Esophagus mucosa (tissue), 1 donor: ENCODE results near the gene SYNE1. TPM values are rescaled to one million over a fixed set of nuclear protein-coding genes. Genes with fewer than 3 reads are reported as not detected.
"Not testable (repeated sequence)": the region's sequence is repeated elsewhere in the genome, so short reads cannot be mapped to it uniquely, and the experiment has no call there.

ENCODE experiments used
- ATAC-seq: fragments of 200-7000 bp; cut with Tn5 transposase; one replicate; pipeline ENCODE4 v1.9.1; 2020
- total RNA-seq: library from RNA; stranded (reverse); gene quantifications from one replicate; pipeline ENCODE4 v1.2.4, GENCODE V29; 2023
- donor health status: DM: yes; HTN: yes; CAD: no.

The SYNE1 gene
- total RNA-seq, 1 donor from 2014 or later, result 4.0 TPM

- ATAC-seq, result no peak
Measured at GRCh38 chr6:152625213-152625612, 11.9 kb downstream of the SYNE1 start.

DNA sequence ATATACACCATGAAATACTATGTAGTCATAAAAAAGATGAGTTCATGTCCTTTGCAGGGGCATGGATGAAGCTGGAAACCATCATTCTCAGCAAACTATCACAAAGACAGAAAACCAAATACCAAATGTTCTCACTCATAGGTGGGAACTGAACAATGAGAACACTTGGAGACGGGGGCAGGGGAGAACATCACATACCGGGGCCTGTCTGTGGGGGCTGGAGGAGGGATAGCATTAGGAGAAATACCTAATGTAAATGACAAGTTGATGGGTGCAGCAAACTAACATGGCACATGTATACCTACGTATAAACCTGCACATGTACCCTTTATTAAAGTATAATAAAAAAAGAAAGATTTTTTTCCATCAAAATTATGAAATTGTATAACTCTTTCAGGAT lies 22.4 kb downstream of the SYNE1 start:
- not testable (repeated sequence) for ATAC-seq

- ATAC-seq, result peak; percentile 74
Measured at GRCh38 chr6:152609125-152609670, 28.0 kb downstream of the SYNE1 start.

GRCh38 chr6:152605941-152606340 lies 31.2 kb downstream of the SYNE1 start:
- ATAC-seq, result no peak

- no peak for ATAC-seq
Measured at GRCh38 chr6:152605342-152605741, 31.8 kb downstream of the SYNE1 start.

GRCh38 chr6:152603911-152604310 lies 33.3 kb downstream of the SYNE1 start:
- ATAC-seq, result no peak

- ATAC-seq, result no peak
Measured at GRCh38 chr6:152600022-152600421, 37.1 kb downstream of the SYNE1 start.

GRCh38 chr6:152598901-152599537 lies 38.1 kb downstream of the SYNE1 start:
- ATAC-seq, result no peak

DNA sequence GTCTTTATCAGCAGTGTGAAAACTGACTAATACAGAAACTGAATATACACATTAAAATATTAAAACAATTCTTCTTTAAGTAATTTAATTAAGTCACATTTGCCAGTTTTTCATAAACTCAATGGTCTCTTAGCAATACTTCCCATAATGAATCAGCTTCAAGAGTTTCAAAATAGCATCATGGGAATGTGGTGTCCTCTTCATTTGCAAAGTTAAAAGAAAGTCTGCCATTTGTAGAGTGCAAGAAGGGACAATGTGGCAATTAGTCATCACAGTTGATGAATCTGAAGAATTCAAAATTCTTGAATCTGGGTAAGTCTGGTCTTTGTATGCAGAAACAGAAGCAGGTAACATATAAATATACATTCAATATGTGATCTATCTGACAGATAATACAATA lies 38.7 kb downstream of the SYNE1 start:
- ATAC-seq, result no peak

GRCh38 chr6:152596726-152597125 lies 40.4 kb downstream of the SYNE1 start:
- no peak for ATAC-seq

GRCh38 chr6:152595499-152595898 lies 41.7 kb downstream of the SYNE1 start:
- no peak for ATAC-seq

DNA sequence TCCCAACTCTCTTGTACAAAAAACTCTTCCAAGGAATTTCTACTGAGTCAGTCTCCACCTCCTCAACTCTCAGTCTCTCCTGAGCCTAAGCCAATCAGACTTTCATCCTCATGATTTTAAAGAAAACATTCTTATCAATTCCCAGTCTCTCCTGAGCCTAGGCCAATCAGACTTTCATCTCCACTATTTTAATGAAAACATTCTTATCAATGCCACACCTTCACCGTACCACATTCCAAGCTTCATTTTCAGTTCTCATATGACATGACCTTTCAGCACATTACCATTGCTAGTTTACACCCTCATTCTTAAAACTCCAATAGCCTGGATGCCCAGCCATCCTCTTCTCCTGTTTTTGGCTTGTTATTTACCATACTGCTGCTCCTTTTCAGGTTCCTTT lies 42.5 kb downstream of the SYNE1 start:
- ATAC-seq, result no peak

DNA sequence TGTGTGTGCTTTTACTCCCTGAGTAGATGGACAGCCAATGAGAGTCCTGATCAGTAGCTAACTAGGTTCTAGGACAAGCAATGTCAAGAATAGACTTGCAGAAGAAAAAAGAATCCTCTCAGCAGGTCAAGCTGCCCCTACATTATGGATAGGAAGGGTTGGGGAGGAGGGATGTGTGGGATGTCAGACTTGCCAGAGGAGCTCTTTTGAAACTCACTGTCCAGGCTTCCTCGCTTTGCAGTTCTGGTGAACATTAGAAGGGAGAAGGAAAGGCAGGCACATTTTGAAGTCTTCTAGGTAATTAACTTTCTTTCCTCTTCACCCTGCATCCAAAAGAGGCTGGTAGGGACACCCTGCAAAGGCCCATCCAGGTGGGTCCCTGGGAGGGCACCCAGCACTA lies 48.7 kb downstream of the SYNE1 start:
- no peak for ATAC-seq

- no peak for ATAC-seq
Measured at GRCh38 chr6:152587473-152587872, 49.7 kb downstream of the SYNE1 start.

- ATAC-seq, result no peak
Measured at GRCh38 chr6:152585236-152585635, 51.9 kb downstream of the SYNE1 start.

DNA sequence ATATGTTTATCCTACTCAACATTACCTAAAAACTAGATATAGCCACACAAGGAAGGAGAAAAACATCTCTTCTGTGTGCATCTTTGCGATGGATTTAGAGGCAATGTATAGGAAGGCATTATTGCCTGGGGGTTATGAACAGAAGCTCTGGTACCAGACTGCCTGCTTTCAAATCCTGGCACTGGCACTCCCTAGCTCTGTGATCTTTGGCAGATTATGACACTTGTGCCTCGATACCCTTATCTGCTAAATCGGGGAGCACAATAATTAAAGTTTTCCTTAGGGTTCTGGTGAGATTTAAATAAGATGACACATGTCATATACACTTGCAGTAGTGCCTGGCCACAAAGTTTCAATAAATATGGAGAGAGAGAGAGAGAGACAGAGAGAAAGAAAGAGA lies 53.3 kb downstream of the SYNE1 start:
- ATAC-seq, result no peak

DNA sequence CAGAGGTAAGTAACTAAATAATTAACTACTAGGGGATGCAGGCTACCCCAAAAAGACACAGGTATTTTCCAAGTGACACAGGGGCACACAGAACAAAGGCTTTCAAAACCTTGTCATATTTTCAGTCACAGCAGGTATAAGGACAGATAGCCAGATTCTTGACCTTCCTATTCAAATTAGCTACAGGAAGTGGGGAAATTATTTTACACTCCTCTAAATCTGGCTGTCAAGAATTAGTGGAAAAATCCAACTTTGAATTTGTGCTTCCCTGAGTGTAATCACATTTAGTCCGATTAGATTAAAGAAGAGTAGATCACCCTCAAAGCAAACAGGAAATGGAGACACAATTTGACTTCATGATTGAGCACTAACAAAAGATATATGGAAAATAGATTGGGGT lies 60.6 kb downstream of the SYNE1 start:
- ATAC-seq, result no peak

DNA sequence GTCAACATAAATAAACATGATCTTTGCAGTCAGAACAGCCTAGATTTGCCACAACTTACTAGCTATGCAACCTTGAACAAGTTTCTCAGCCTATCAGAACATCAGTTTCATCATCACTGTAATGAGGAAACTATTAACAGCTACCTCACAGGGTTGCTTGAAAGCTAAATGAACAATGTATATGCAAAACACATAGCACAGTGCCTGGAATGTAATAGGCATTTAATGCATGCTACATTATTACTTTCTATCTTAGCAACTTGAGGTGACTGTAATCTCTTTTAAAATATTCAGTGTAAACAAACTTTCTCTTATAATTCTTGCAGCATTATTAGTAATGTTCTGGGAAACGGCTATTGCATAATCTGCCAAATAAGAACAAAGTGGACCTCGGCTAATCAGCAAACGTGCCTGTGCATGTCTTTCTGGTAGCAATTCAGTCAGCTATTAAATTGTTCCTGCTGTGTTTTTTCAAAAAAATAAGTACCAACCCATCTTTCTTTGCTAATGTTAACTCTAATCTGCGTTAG lies 61.5 kb downstream of the SYNE1 start:
- peak; percentile 94 for ATAC-seq

DNA sequence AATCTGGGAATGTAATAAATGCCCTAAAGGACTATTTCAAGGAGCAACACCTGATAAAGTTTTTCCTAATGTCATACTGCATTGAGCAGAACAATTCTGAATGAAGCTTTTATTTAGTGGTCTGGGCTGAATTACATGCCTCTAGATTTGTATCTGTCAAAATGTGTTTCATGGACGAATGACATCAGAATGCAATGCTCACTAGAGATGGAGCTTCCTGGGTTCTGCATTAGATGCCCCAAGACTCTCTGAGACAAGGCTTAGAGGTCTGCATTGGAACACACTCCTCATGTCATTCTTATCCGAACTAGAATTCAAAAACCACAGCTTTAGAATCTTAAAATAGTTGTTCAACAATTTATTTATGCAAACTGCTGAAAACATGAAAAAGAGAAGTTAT lies 62.0 kb downstream of the SYNE1 start:
- no peak for ATAC-seq

GRCh38 chr6:152573762-152574161 lies 63.4 kb downstream of the SYNE1 start:
- ATAC-seq, result no peak

- peak; percentile 15 for ATAC-seq
Measured at GRCh38 chr6:152572338-152573088, 64.6 kb downstream of the SYNE1 start.

DNA sequence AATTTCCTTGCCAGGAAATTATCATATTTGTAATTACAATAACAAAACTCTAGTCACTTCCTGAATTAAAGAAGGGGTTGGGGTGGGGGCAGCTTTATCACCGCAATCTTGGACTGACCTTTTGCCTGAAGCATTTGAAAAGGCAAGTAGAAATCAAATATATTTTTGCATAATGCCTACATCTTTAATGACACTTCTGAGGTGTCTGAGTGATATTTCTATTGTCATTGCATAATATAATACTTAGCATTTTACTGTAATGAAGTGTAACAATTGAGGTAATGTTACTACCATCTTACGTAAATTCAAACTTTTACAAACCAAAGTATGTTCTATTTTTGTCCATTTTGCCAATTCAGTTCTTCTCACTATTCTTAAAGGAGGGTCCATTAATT lies 65.2 kb downstream of the SYNE1 start:
- no peak for ATAC-seq

- no peak for ATAC-seq
Measured at GRCh38 chr6:152571089-152571488, 66.1 kb downstream of the SYNE1 start.
